H1 (cell line): ENCODE measurements around the gene DDR2. TPM values are rescaled to one million over a fixed set of nuclear protein-coding genes. Genes with fewer than 3 reads are reported as not detected.

Experiments
- CTCF ChIA-PET: fragments of 300-600 bp; sonication (Branson Sonifier 250); formaldehyde crosslinking; loops from one replicate; lab custom pipeline; 2021; ENCODE audit not compliant: partially characterized antibody; lab: Charles Lee
- POLR2A ChIA-PET: fragments of 300-600 bp; sonication (Branson Sonifier 250); formaldehyde crosslinking; loops from one replicate; lab custom pipeline; 2021; ENCODE audit warnings: inconsistent platforms; ENCODE audit not compliant: partially characterized antibody; lab: Charles Lee
- DNase-seq, 2 experiments: peaks; one replicate each; pipeline versions ENCODE4 v3.0.0 to v3.0.0-alpha.2; 2010 to 2022; ENCODE audit warnings: low spot score in 2 of 2, low read depth in 1 of 2, mixed read lengths in 1 of 2
- FAIRE-seq: peaks from 2 replicates; lab custom pipeline; 2011; peaks lifted over from hg19 to GRCh38; lab: Jason Lieb, UNC
- H2AFZ ChIP-seq: 2 replicates; pipeline ENCODE4 v1.8.1; 2012; ENCODE audit warnings: low read length, inconsistent platforms
- H2AK5ac ChIP-seq: 2 replicates; pipeline ENCODE4 v1.6.1; 2013; ENCODE audit warnings: low read depth, low read length
- H2BK120ac ChIP-seq: replicated peaks from 2 replicates; pipeline ENCODE3; 2013; ENCODE audit warnings: low read depth, low read length, inconsistent platforms
- H2BK12ac ChIP-seq: 2 replicates; pipeline ENCODE4 v1.6.1; 2013; ENCODE audit warnings: low read depth, low read length
- H2BK15ac ChIP-seq: 2 replicates; pipeline ENCODE4 v1.6.1; 2013; ENCODE audit warnings: low read length
- H2BK20ac ChIP-seq: 2 replicates; pipeline ENCODE4 v1.6.1; 2013; ENCODE audit warnings: low read length
- H2BK5ac ChIP-seq: 2 replicates; pipeline ENCODE4 v1.6.1; 2013; ENCODE audit warnings: low read depth, low read length
- H3K14ac ChIP-seq: 2 replicates; pipeline ENCODE4 v1.6.1; 2013; ENCODE audit warnings: inconsistent platforms; ENCODE audit not compliant: insufficient read length
- H3K18ac ChIP-seq: 2 replicates; pipeline ENCODE4 v1.6.1; 2013; ENCODE audit warnings: low read length; ENCODE audit errors: extremely low read depth
- H3K23ac ChIP-seq: 2 replicates; pipeline ENCODE4 v1.6.1; 2013; ENCODE audit warnings: inconsistent platforms; ENCODE audit not compliant: insufficient read length
- H3K23me2 ChIP-seq: 2 replicates; pipeline ENCODE4 v1.6.1; 2013; ENCODE audit warnings: low read depth, low read length
- H3K27ac ChIP-seq: 2 replicates; pipeline ENCODE4 v1.6.1; 2011; ENCODE audit warnings: low read depth, low read length, inconsistent platforms
- H3K27me3 ChIP-seq, 4 experiments: replicated peaks in 1 of 4; 1 replicate in 1 of 4; 2 replicates in 3 of 4; pipeline versions ENCODE4 v1.6.1 to v1.8.1; 2011 to 2013; ENCODE audit warnings: low read length in 3 of 4, mild to moderate bottlenecking in 3 of 4, inconsistent platforms in 2 of 4, mixed read lengths in 2 of 4, moderate library complexity in 1 of 4; ENCODE audit not compliant: control insufficient read depth in 3 of 4, insufficient read depth in 3 of 4; ENCODE audit errors: extremely low read depth in 1 of 4
- H3K36me3 ChIP-seq, 4 experiments: 2 replicates each; pipeline versions ENCODE4 v1.6.1 to v1.8.1; 2011 to 2013; ENCODE audit warnings: mild to moderate bottlenecking in 4 of 4, low read length in 3 of 4, moderate library complexity in 2 of 4, control low read depth in 1 of 4, inconsistent platforms in 1 of 4; ENCODE audit not compliant: insufficient read depth in 4 of 4, control insufficient read depth in 2 of 4
- H3K4ac ChIP-seq: replicated peaks from 2 replicates; pipeline ENCODE3; 2013; ENCODE audit warnings: low read length, low read depth, mixed read lengths, inconsistent platforms; ENCODE audit not compliant: insufficient read length
- H3K4me1 ChIP-seq, 4 experiments: replicated peaks in 1 of 4; 1 replicate in 1 of 4; 2 replicates in 3 of 4; pipeline versions ENCODE4 v1.6.1 to v1.8.1; 2011 to 2013; ENCODE audit warnings: low read length in 3 of 4, inconsistent platforms in 2 of 4, mixed read lengths in 1 of 4; ENCODE audit not compliant: insufficient read depth in 4 of 4, control insufficient read depth in 3 of 4
- H3K4me2 ChIP-seq, 2 experiments: 2 replicates each; pipeline versions ENCODE4 v1.6.1 to v1.8.1; 2011 to 2013; ENCODE audit warnings: low read depth in 2 of 2, low read length in 2 of 2, control low read depth in 1 of 2, inconsistent platforms in 1 of 2, mild to moderate bottlenecking in 1 of 2; ENCODE audit not compliant: insufficient read depth in 1 of 2
- H3K4me3 ChIP-seq, 4 experiments: fragments of 200-600, 300-600 bp in 1 of 4; sonication (generic), shearing (Covaris generic), sonication (Bioruptor Twin) in 1 of 4; 2 replicates each; pipeline versions ENCODE4 v1.5.1 to v1.8.1; 2011 to 2016; ENCODE audit warnings: low read length in 4 of 4, low read depth in 3 of 4, control low read depth in 2 of 4, inconsistent platforms in 2 of 4, mild to moderate bottlenecking in 2 of 4, mixed read lengths in 1 of 4, moderate library complexity in 1 of 4; ENCODE audit not compliant: insufficient read depth in 2 of 4; ENCODE audit errors: extremely low read depth in 1 of 4
- H3K56ac ChIP-seq: replicated peaks from 2 replicates; pipeline ENCODE3; 2013; ENCODE audit warnings: low read depth, mild to moderate bottlenecking, mixed read lengths, low read length, inconsistent platforms; ENCODE audit not compliant: insufficient read length
- H3K79me1 ChIP-seq: 2 replicates; pipeline ENCODE4 v1.6.1; 2013; ENCODE audit warnings: low read depth, low read length, control low read depth
- H3K79me2 ChIP-seq, 2 experiments: 2 replicates each; pipeline versions ENCODE4 v1.6.1 to v1.8.1; 2012 to 2013; ENCODE audit warnings: low read length in 2 of 2, mild to moderate bottlenecking in 2 of 2, inconsistent platforms in 1 of 2; ENCODE audit not compliant: insufficient read depth in 2 of 2, control insufficient read depth in 1 of 2
- H3K9ac ChIP-seq, 4 experiments: replicated peaks in 1 of 4; 1 replicate in 1 of 4; 2 replicates in 3 of 4; pipeline versions ENCODE4 v1.6.1 to v1.8.1; 2011 to 2013; ENCODE audit warnings: low read depth in 3 of 4, low read length in 3 of 4, control low read depth in 2 of 4, mild to moderate bottlenecking in 2 of 4, moderate library complexity in 2 of 4, inconsistent platforms in 1 of 4; ENCODE audit errors: extremely low read depth in 1 of 4
- H3K9me3 ChIP-seq, 2 experiments: 2 replicates each; pipeline versions ENCODE4 v1.6.1 to v1.8.1; 2012 to 2013; ENCODE audit warnings: mild to moderate bottlenecking in 2 of 2, moderate library complexity in 2 of 2, control low read depth in 1 of 2, inconsistent platforms in 1 of 2, low read depth in 1 of 2, low read length in 1 of 2, mixed read lengths in 1 of 2; ENCODE audit not compliant: insufficient read depth in 2 of 2
- H4K20me1 ChIP-seq, 2 experiments: replicated peaks in 1 of 2; 2 replicates each; pipeline versions ENCODE3 to v1.8.1; 2011 to 2013; ENCODE audit warnings: inconsistent platforms in 2 of 2, low read length in 2 of 2, mild to moderate bottlenecking in 1 of 2; ENCODE audit not compliant: insufficient read depth in 2 of 2, control insufficient read depth in 1 of 2
- H4K5ac ChIP-seq: 2 replicates; pipeline ENCODE4 v1.6.1; 2013; ENCODE audit warnings: low read length, low read depth, mixed read lengths, inconsistent platforms; ENCODE audit not compliant: insufficient read length
- H4K8ac ChIP-seq: 2 replicates; pipeline ENCODE4 v1.8.0; 2013; ENCODE audit warnings: mild to moderate bottlenecking, moderate library complexity, low read length, inconsistent platforms; ENCODE audit not compliant: insufficient read depth; ENCODE audit errors: extremely low read depth
- H4K91ac ChIP-seq: replicated peaks from 2 replicates; pipeline ENCODE3; 2013; ENCODE audit warnings: low read length, mixed read lengths, inconsistent platforms; ENCODE audit not compliant: insufficient read length
- BACH1 ChIP-seq: IDR thresholded peaks from 2 replicates; pipeline ENCODE4 v1.6.1; 2012; ENCODE audit warnings: low read length, improper control_type of control experiment
- CREB1 ChIP-seq: IDR thresholded peaks from 2 replicates; pipeline ENCODE4 v1.6.1; 2012; ENCODE audit warnings: inconsistent platforms
- MAFK ChIP-seq: IDR thresholded peaks from 2 replicates; pipeline ENCODE4 v1.6.1; 2012; ENCODE audit warnings: low read depth, mild to moderate bottlenecking, improper control_type of control experiment, low read length
- MAX ChIP-seq: IDR thresholded peaks from 2 replicates; pipeline ENCODE4 v1.6.1; 2012; ENCODE audit warnings: inconsistent platforms
- SAP30 ChIP-seq: fragments of 300-600 bp; sonication (generic); IDR thresholded peaks from 2 replicates; pipeline ENCODE4 v1.7.1; 2012; ENCODE audit warnings: low read length, moderate library complexity, mild to moderate bottlenecking, inconsistent platforms; ENCODE audit not compliant: insufficient read depth, insufficient replicate concordance
- SIN3A ChIP-seq, 2 experiments: IDR thresholded peaks in 1 of 2; conservative IDR thresholded peaks in 1 of 2; 2 replicates each; pipeline ENCODE4 v1.6.1; 2011 to 2012; ENCODE audit warnings: low read length in 2 of 2, improper control_type of control experiment in 1 of 2, low read depth in 1 of 2, mild to moderate bottlenecking in 1 of 2
- SP4 ChIP-seq: IDR thresholded peaks from 2 replicates; pipeline ENCODE4 v1.6.1; 2012; ENCODE audit warnings: low read length, inconsistent platforms
- polyA plus RNA-seq, 7 experiments: library from polyadenylated mRNA; depleted of rRNA in 3 of 7; stranded (reverse) in 5 of 7; unstranded in 2 of 7; fragments of >200 nt in 5 of 7; fragments of 200-250 nt in 2 of 7; gene quantifications; 1 replicate in 5 of 7; 2 replicates in 1 of 7; 4 replicates in 1 of 7; pipeline versions ENCODE4 v1.2.1 to v1.2.3, GENCODE V29; 2011 to 2013; ENCODE audit warnings: missing spikeins in 2 of 7, mixed read lengths in 2 of 7
- total RNA-seq: library from RNA; stranded (reverse); fragmentation: NEBNext Ultra II Directional; extraction: Animal tissue kit (Norgen Biotek cat#: 25700); gene quantifications from 2 replicates; pipeline ENCODE4 v1.2.1, GENCODE V29; 2021
- TF ChIP-seq, protein P1 (sequence below), 3 experiments: IDR thresholded peaks; 1 replicate in 2 of 3; 2 replicates in 1 of 3; pipeline versions ENCODE4 v1.5.1 to v1.6.1; 2011; ENCODE audit warnings: low read length in 3 of 3, mild to moderate bottlenecking in 3 of 3, inconsistent platforms in 2 of 3, low read depth in 1 of 3, moderate library complexity in 1 of 3; ENCODE audit not compliant: insufficient read depth in 1 of 3; ENCODE audit errors: control extremely low read depth in 1 of 3

DDR2 gene
- total and polyA plus RNA-seq, 2 of the 8 experiments (the other 6 are each of a cell fraction or from before 2014, with no cell fraction given), result 1.00 to 2.1 TPM

DNA sequence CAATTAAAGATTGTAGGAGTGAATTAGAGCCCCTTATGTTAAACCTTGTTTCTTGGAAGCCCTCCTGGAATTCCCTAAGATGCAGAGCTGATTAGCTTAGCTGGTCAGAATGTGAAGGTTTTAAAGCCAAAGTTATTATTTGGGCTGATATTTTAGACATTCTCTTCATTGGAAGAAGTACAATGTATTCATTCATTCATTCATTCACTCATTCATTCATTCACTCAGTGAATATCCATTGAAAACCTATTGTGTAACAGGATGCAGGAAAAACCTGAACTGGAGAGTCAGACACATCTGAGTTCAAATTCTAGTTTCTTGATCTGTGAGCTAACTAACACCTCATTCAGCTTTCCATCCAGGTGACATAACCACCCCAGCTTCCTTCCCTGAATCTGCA is 29.7 kb downstream of the DDR2 start:
- Histone ChIP-seq H2BK120ac (no peak overlapping the region), H4K20me1 (no peaks in the 10 kb centered on the region), H3K56ac (no peak overlapping the region), H3K4ac (no peak overlapping the region), H3K23me2 (no peaks in the 10 kb centered on the region), H4K8ac (no peak overlapping the region), H2BK15ac (no peak overlapping the region), H3K79me2 (no peaks in the 10 kb centered on the region), H2AFZ (no peak overlapping the region), H3K27me3 (no peaks in the 10 kb centered on the region), H4K5ac (no peak overlapping the region), H4K91ac (no peak overlapping the region), H3K4me2 (no peak overlapping the region), H3K23ac (no peak overlapping the region), H3K9me3 (no peaks in the 10 kb centered on the region), H2BK5ac (no peak overlapping the region), H3K9ac (no peak overlapping the region), H3K18ac (no peak overlapping the region), H3K4me1 (peaks cover 0 to 3% (median 1%) of the 10 kb centered on the region in 4 experiments; a peak in 1 of 7 replicates), H3K14ac (no peak overlapping the region), H3K36me3 (no peaks in the 10 kb centered on the region), H2AK5ac (no peak overlapping the region), H2BK12ac (no peak overlapping the region), H3K4me3 (no peak overlapping the region), H3K79me1 (no peaks in the 10 kb centered on the region), H3K27ac (no peak overlapping the region), H2BK20ac (no peak overlapping the region)
- no peak for TF ChIP-seq MAX
- no peak for TF ChIP-seq SIN3A (conservative IDR thresholded peaks at IDR 0.05 in 1 of 2, IDR thresholded peaks at IDR 0.05 in 1 of 2; ENCODE audit: low read depth in 1 of 2, low read length in 2 of 2)
- TF ChIP-seq BACH1, result no peak
- TF ChIP-seq, protein P1, sequence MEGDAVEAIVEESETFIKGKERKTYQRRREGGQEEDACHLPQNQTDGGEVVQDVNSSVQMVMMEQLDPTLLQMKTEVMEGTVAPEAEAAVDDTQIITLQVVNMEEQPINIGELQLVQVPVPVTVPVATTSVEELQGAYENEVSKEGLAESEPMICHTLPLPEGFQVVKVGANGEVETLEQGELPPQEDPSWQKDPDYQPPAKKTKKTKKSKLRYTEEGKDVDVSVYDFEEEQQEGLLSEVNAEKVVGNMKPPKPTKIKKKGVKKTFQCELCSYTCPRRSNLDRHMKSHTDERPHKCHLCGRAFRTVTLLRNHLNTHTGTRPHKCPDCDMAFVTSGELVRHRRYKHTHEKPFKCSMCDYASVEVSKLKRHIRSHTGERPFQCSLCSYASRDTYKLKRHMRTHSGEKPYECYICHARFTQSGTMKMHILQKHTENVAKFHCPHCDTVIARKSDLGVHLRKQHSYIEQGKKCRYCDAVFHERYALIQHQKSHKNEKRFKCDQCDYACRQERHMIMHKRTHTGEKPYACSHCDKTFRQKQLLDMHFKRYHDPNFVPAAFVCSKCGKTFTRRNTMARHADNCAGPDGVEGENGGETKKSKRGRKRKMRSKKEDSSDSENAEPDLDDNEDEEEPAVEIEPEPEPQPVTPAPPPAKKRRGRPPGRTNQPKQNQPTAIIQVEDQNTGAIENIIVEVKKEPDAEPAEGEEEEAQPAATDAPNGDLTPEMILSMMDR (IDR thresholded peaks at IDR 0.05; ENCODE audit: control extremely low read depth in 1 of 3, insufficient read depth in 1 of 3, low read depth in 1 of 3, low read length in 3 of 3), result no peak
- TF ChIP-seq CREB1, result no peak
- no peak for TF ChIP-seq SAP30
- TF ChIP-seq SP4, result no peak
- TF ChIP-seq MAFK, result no peak
- FAIRE-seq (no peak), DNase-seq (no peak)
- ChIA-PET POLR2A (no interaction called here), CTCF (interaction anchor here (1.0 to 1.2 kb wide), 2 partner anchors 19 to 49 kb away, joined by 3 to 4 read pairs; no protein-coding TSS in a partner anchor)
